ENCODE results near the gene DUSP1. TPM values are rescaled to one million over a fixed set of nuclear protein-coding genes. Genes with fewer than 3 reads are reported as not detected.

DUSP1 gene
- total and polyA plus RNA-seq, 2 of the 4 experiments (the other 2 are of a cell fraction) = 304 to 467 TPM

DNA sequence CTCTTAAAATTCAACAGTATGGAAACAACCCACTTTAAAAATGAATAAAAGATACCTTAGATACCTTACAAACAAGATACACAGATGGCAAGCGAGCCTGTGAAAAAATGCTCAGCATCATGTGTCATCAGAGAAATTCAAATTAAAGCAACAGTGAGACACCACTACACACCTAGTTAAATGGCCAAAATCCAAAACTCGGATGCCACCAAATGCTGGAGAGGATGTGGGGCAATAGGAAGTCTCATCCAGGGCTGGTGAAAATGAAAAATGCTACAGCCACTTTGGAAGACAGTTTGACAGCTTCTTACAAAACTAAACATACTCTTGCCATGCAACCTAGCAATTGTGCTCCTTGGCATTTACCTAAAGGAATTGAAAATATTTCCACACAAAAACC is 17.9 kb downstream of the DUSP1 start:
- CTCF ChIA-PET = interaction anchor here (0.6 kb wide), 2 partner anchors 30 to 762 kb away, joined by 3 to 5 read pairs; no protein-coding TSS in a partner anchor
- dilution Hi-C loops (cut with HindIII; ENCODE audit: low sequenced_read_pairs, unreplicated experiment) = no loop called here
- TF ChIP-seq RAD21 (IDR thresholded peaks at IDR 0.05; ENCODE audit: low read length) = no peak
- TF ChIP-seq, protein P1, sequence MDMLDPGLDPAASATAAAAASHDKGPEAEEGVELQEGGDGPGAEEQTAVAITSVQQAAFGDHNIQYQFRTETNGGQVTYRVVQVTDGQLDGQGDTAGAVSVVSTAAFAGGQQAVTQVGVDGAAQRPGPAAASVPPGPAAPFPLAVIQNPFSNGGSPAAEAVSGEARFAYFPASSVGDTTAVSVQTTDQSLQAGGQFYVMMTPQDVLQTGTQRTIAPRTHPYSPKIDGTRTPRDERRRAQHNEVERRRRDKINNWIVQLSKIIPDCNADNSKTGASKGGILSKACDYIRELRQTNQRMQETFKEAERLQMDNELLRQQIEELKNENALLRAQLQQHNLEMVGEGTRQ (IDR thresholded peaks at IDR 0.05; ENCODE audit: low read depth, low read length) = no peak
- no peak for TF ChIP-seq MAFK (IDR thresholded peaks at IDR 0.05; ENCODE audit: low read depth, low read length)
- TF ChIP-seq BHLHE40 (IDR thresholded peaks at IDR 0.05; ENCODE audit: low read depth, low read length) = no peak
- TF ChIP-seq, protein P2, sequence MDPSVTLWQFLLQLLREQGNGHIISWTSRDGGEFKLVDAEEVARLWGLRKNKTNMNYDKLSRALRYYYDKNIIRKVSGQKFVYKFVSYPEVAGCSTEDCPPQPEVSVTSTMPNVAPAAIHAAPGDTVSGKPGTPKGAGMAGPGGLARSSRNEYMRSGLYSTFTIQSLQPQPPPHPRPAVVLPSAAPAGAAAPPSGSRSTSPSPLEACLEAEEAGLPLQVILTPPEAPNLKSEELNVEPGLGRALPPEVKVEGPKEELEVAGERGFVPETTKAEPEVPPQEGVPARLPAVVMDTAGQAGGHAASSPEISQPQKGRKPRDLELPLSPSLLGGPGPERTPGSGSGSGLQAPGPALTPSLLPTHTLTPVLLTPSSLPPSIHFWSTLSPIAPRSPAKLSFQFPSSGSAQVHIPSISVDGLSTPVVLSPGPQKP (IDR thresholded peaks at IDR 0.05; ENCODE audit: borderline replicate concordance, low read depth, low read length) = no peak
- TF ChIP-seq, protein P3, sequence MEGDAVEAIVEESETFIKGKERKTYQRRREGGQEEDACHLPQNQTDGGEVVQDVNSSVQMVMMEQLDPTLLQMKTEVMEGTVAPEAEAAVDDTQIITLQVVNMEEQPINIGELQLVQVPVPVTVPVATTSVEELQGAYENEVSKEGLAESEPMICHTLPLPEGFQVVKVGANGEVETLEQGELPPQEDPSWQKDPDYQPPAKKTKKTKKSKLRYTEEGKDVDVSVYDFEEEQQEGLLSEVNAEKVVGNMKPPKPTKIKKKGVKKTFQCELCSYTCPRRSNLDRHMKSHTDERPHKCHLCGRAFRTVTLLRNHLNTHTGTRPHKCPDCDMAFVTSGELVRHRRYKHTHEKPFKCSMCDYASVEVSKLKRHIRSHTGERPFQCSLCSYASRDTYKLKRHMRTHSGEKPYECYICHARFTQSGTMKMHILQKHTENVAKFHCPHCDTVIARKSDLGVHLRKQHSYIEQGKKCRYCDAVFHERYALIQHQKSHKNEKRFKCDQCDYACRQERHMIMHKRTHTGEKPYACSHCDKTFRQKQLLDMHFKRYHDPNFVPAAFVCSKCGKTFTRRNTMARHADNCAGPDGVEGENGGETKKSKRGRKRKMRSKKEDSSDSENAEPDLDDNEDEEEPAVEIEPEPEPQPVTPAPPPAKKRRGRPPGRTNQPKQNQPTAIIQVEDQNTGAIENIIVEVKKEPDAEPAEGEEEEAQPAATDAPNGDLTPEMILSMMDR (conservative IDR thresholded peaks at IDR 0.05; ENCODE audit: low read depth, low read length) = no peak
- no peak for TF ChIP-seq NFE2L2 (IDR thresholded peaks at IDR 0.05; ENCODE audit: low read depth, low read length)
- TF ChIP-seq CEBPB (IDR thresholded peaks at IDR 0.05; ENCODE audit: low read depth, low read length) = no peak
- no peak for TF ChIP-seq RFX5 (IDR thresholded peaks at IDR 0.05; ENCODE audit: low read depth, low read length)
- no peak for TF ChIP-seq RCOR1 (IDR thresholded peaks at IDR 0.05; ENCODE audit: insufficient replicate concordance, low read length)
- no peak for TF ChIP-seq POLR2A (IDR thresholded peaks at IDR 0.05; ENCODE audit: low read depth, low read length)
- TF ChIP-seq MXI1 (IDR thresholded peaks at IDR 0.05; ENCODE audit: borderline replicate concordance, low read depth, low read length) = no peak
- Histone ChIP-seq H3K9me1 (ENCODE audit: insufficient read depth, low read length) (peaks cover 17% of the 10 kb centered on the region), H2AFZ (replicated peaks; ENCODE audit: low read length, poor library complexity) (no peak overlapping the region), H2BK20ac (ENCODE audit: low read depth, low read length) (no peak overlapping the region), H3K36me3 (ENCODE audit: control insufficient read depth, insufficient read depth, low read length) (no peaks in the 10 kb centered on the region), H3K56ac (ENCODE audit: extremely low read depth, insufficient read depth, low read length) (no peak overlapping the region), H3K27me3 (ENCODE audit: control insufficient read depth, insufficient read depth, low read length) (peaks cover 2% of the 10 kb centered on the region; the same call in 1 of the 2 replicates), H2BK15ac (ENCODE audit: low read depth, low read length) (no peak overlapping the region), H3K4me3 (ENCODE audit: insufficient read depth, low read depth, low read length) (no peak overlapping the region), H3K79me1 (ENCODE audit: low read depth in 1 of 2, low read length in 2 of 2) (peaks cover 0 to 5% of the 10 kb centered on the region in 2 experiments; a peak in 2 of 4 replicates), H2AK9ac (replicated peaks; ENCODE audit: low read depth, low read length, poor library complexity) (no peak overlapping the region), H3K4me1 (ENCODE audit: control insufficient read depth, insufficient read depth, low read length) (peaks cover 3% of the 10 kb centered on the region; the same call in 1 of the 2 replicates), H3K9ac (ENCODE audit: low read depth, low read length) (no peak overlapping the region), H4K20me1 (ENCODE audit: insufficient read depth, low read length) (no peaks in the 10 kb centered on the region), H2BK120ac (ENCODE audit: low read depth, low read length) (no peak overlapping the region), H3K4me2 (ENCODE audit: low read depth, low read length) (no peak overlapping the region), H3K14ac (replicated peaks; ENCODE audit: low read depth, low read length) (no peak overlapping the region), H3K4ac (ENCODE audit: low read depth, low read length) (no peak overlapping the region), H2BK5ac (ENCODE audit: low read depth, low read length, poor library complexity, severe bottlenecking) (no peak overlapping the region), H3K18ac (ENCODE audit: low read depth, low read length) (no peak overlapping the region), H4K5ac (ENCODE audit: low read depth, low read length) (no peak overlapping the region), H2AK5ac (ENCODE audit: low read depth, low read length) (no peak overlapping the region), H3K9me3 (ENCODE audit: control insufficient read depth, insufficient read depth, low read length) (peaks cover 7% of the 10 kb centered on the region), H4K91ac (ENCODE audit: insufficient read depth, low read depth, low read length) (no peak overlapping the region), H3K27ac (ENCODE audit: insufficient read depth, low read length) (no peak overlapping the region), H4K8ac (ENCODE audit: low read depth in 2 of 2, low read length in 2 of 2) (no peak overlapping the region), H3K23ac (ENCODE audit: low read depth, low read length) (no peak overlapping the region)
- intact Hi-C loops (cut with micrococcal nuclease) = no loop called here
- ATAC-seq (ENCODE audit: low read depth) (no peak), DNase-seq (no peak)
- no CpG with 5 or more reads among the region's 2 CpGs for WGBS, 2 experiments (ENCODE audit: extremely low coverage in 2 of 2, insufficient read length in 1 of 2)
- no TSS peak for BruUV-seq (replicated peaks)
- in situ Hi-C loops (cut with MboI; ENCODE audit: low sequenced_read_pairs) = no loop called here
- POLR2A ChIA-PET (ENCODE audit: unreplicated experiment) = no interaction called here
